T47D (cell line): ENCODE measurements around the gene LRRN2.

Source experiments
- DNase-seq, 2 experiments: peaks; one replicate each; pipeline versions ENCODE4 v3.0.0 to v3.0.0-alpha.2; 2011 to 2012; ENCODE audit warnings: low read depth in 1 of 2, low spot score in 1 of 2
- JUND ChIP-seq: IDR thresholded peaks from 2 replicates; pipeline ENCODE4 v1.6.1; 2012; ENCODE audit warnings: low read depth
- in situ Hi-C: cut with HindIII; loops from 2 replicates; pipeline ENCODE4 v1.10.0; 2016; ENCODE audit warnings: low sequenced_read_pairs, low pct_unique_long_range_greater_than_20kb

The LRRN2 gene

DNA sequence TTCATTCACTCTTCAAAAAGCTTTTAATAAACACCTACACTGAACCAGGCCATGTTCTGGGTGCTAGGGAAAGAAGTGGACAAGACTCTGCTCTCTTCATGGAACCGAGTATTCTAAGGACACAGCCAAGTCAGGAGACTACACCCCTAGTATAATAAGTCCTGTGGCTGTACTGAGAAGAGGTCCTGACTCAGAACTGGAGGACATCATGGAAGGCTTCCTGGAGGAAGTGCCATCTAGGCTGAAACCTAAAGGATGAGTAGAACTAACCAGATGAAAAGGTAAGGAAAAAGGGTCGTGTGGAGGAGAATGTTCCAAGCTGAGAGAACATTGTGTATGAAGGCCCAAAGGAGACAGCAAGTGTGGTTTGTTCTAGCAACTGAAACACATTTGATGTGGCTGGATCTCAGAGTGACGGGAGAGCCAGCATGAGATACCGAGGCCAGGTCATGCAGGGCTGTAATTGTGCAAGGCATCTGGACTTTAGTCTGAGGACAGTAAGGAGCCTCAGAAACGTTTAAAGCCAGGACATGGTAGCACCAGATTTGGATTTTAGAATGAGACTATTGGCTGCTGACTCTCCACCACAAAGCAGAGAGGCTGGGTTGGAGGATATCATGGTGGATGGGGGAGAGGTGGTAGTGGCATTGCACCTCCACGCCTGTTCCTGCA, 82.5 kb downstream of the LRRN2 start:
- no peak for TF ChIP-seq JUND
- in situ Hi-C loops: no loop called here
- DNase-seq: no peak

DNA sequence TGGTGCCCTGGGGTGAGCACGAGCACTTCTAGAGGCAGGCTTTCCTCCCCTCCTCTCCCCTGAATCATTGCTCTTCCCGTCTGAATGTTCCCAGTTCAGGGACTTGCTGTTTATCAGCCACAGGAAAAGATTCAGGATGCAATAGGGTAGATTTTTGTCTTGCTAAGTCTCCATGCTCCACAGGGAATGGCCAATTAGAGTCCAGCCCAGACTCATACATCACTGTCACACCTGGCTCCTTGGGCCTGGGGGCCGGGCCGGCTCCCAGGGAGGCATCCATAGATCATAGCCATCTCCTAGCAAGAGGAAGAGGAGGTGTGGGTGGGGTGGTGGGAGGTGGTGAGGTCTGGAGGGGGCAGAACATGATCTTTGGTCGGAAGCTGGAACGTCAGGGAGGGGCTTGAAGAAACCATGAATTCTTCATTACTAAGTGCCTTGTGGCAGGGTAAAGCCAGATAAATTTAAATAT, 83.4 kb downstream of the LRRN2 start:
- in situ Hi-C loops: no loop called here
- no peak for DNase-seq
- no peak for TF ChIP-seq JUND

DNA sequence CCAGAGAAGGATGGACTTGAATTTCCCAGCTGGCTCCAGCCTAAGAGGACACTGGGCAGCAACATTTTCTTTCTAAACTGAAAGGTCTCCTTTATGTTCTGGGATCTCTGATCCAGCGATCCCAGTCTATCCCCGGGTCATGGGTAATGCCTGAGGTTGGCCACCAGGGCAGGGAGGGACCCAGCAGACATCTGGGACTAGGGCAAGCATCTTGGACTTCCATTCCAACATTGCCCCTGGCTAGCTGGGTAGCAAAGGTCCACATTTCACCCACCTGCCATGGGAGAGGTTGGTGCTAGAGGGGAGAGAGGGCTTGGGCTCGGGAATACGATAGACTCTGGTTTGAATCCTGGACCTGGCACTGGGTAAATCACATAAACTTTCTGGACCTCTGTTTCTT, 84.6 kb downstream of the LRRN2 start:
- no peak for TF ChIP-seq JUND
- in situ Hi-C loops: no loop called here
- no peak for DNase-seq

DNA sequence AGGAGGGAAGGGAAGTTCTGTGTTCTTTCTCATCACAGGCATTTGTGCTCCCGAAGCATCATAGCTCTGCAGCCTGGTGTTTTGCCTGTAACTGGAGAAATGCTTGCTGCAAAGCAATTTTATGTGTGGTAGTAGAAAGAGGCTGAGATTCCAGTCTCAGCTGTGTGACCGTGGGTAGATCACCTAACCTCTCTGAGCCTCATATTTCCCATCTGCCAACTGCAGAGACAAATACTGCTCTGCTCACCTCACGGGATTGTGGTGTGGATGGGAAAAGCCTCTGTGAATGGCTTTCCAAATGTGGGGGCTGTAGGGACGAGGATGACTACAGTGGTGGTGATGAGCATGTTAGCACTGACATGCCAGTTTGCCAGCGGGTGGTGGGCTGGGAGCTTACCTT, 85.3 kb downstream of the LRRN2 start:
- in situ Hi-C loops: no loop called here
- TF ChIP-seq JUND: no peak
- DNase-seq: no peak

DNA sequence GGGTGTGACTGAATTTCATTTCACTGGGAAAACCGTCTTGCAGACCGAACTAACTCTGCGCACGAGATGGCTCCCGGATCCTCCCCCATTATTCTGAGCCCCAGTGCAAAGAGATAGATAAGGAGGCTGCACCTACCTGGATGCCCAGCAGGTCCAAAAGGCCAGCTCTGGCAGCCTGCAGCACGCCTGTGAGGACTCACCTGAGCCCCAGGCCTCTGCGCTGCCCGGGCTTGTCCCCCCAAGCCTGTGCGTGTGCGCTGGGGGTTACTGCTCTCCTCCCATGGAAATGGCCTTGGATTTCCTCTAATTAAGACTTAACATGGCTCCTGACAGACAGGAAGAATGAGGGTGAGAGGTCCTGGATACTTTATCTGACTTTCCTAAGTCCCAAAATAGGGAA, 85.9 kb downstream of the LRRN2 start:
- no peak for DNase-seq
- TF ChIP-seq JUND: no peak
- in situ Hi-C loops: no loop called here

DNA sequence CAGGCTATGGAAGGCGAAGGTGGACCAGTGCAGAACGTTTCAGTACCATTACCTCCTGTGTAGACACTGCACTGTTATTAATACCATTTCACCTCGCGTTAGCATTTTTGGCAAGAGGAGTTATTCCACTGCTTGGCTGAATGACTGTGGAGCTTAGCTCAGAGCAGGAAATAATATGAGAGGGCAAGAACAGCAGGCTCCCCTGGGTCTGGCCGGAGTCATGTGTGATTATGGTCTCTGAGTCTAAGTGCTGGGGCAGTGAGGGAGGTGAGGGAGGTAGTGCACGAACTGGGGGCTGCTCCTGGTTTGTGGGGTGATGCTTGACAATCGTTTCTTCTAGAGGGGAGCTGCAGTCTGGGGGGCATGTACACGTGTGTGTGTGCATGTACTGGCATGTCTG, 86.4 kb downstream of the LRRN2 start:
- in situ Hi-C loops: no loop called here
- TF ChIP-seq JUND: no peak
- DNase-seq: no peak

DNA sequence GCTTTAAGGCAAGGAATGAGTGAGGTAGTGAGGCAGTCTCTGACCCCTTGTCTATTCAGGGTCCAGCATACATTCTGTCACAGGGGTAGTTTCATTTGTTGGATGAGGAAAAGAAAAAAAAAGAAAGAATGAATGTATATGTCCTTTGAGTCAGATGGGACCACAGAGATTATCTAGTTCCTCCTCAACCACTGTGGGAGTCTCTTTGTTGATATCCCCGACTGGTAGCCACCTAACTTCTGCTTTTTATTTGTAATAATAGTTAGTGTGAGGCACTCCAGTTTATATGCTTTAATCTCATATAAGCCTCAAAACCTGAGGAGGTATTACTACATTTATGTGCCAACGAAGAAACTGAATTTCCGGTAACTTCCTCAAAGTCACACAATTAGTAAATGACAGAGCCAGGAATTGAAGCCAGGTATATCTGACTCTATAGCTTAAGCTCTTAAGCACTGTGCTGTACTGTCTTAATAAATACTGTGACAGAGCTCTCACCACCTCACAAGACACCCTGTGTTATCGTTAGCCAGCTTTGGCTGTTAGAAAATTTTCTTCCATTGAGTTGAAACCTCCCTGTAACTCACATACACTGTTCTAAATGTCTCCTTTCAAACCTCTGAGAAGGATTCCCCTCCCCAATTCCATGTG, 87.1 kb downstream of the LRRN2 start:
- no peak for TF ChIP-seq JUND
- DNase-seq: no peak
- in situ Hi-C loops: no loop called here

DNA sequence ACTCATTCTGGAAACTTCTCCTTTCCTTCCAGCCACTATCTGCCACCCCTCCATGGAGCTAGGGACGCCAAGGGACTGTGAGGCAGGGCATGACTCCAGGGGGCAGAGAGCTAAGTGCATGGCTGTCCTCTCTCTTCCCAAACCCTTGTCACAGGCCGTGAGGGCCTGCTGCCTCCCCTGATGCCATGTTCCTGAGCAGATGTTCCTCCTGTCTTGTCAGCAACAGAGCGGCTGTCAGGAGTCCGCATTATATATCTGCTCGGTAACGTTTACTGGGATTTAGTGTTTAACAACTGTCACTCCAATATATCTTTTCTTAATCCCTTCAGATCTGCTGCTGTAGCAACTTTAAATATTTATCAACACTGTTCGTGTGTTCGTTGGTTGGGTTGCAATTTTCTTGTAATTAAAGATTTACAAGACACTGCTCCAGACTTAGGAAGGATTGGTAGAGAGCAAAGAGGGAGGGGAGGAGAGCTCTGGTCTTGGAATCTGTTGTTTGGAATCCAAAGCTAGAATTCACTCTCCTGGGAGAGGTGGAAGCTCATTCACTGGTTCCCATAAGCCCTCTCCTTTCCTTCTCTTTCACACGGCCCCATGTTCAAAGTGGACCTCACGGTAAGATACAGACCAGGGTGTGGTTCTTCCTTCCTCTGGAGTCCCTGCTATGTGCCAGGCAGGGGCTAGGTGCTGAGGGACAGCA, 93.1 kb downstream of the LRRN2 start:
- TF ChIP-seq JUND: no peak
- in situ Hi-C loops: no loop called here
- DNase-seq: no peak

DNA sequence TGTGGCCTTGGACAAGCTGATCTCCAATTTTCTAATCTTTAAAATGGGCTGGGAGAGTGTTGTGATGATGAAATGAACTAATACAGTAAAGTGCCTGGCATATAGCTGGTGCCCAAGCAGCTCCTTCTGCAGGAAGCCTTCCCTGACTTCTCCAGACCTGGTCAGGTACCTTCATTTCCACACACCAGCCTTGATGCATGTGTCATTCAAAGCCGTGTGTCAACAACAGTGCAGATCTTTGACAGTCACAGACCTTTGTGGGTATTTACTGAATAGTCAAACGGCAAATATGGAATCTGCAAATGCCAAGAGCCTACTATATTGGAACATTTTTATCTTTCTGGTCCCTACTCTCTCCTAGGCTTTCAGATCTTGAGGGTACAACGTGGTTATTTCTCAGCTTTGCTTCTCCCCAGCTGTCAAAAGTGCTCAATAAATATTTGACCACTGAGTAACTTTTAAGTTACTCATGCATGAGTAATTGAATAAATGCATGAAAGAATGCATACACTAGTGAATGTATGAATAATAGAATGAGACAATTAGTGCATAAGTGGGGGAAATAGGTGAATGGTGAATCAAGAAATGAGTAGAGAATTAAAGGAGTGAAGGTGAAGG, 94.0 kb downstream of the LRRN2 start:
- DNase-seq: peak in 1 of 2 experiments; percentile 45
- in situ Hi-C loops: no loop called here
- no peak for TF ChIP-seq JUND

DNA sequence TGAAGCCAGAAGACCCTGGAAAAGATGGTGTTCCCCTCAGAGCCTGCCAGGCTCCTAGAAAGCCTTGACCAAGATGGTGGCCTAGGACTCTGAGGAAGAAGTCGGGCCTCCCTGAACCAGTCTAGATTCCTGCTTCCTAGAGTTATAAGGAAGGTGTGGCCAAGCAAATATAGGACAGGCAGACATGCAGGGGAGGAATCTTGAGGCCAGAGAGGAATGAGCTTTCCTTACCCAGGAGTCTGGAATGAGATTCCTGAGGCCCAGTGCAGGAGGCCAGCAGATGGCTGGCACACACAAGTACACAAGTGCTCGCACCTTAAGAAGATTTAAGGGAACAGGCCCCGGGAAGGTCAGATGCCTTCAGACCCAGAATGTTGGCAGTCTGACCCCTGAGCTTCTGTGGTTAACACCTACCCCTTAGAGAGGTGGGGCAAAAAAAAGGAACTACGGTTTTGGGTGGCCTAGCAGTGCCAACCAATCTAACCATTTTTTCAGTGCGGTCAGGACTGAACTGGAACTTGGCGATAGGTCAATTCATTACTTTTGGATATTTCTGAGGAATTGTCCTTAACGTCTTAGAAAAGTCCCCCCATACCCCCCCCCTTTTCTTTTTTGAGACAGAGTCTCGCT, 96.0 kb downstream of the LRRN2 start:
- in situ Hi-C loops: no loop called here
- no peak for TF ChIP-seq JUND
- no peak for DNase-seq

DNA sequence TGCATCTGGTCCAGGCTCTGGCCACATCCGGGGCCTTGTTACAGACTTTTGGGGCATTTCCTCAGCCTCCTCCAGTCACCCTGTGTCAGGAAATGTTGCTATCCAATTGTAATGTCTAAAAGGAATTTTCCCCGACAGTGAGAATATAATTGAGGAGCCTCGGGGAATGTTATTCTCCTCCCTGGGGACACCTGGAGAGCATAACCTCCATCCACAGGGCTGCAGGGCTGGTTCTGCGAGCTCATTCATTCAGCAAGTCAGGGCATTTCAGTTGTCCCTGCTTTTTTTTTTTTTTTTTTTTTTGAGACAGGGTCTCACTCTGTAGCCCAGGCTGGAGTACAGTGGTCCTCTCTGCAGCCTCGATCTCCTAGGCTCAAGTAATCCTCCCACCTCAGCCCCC, 96.7 kb downstream of the LRRN2 start:
- peak in 1 of 2 experiments; percentile 66 for DNase-seq
- in situ Hi-C loops: no loop called here
- TF ChIP-seq JUND: no peak

DNA sequence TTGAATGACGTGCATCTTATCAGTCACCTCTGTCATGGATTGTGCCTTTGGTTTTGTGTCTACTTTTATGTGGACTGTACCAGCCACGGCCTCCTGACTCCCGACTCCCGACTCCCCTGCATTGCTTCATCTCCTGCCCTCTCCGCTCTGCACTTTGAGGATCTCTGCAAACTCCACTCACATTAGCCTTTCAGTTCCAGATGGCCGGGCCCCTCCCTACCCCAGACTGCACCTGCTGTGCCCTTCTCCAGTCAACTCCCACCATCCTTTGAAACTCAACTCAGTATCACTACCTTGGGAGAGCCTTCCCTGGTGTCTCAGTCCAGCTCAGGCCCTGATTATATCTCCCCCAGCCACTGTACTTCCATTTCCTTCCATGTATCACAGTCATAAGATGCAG, 97.9 kb downstream of the LRRN2 start:
- in situ Hi-C loops: no loop called here
- TF ChIP-seq JUND: no peak
- no peak for DNase-seq

DNA sequence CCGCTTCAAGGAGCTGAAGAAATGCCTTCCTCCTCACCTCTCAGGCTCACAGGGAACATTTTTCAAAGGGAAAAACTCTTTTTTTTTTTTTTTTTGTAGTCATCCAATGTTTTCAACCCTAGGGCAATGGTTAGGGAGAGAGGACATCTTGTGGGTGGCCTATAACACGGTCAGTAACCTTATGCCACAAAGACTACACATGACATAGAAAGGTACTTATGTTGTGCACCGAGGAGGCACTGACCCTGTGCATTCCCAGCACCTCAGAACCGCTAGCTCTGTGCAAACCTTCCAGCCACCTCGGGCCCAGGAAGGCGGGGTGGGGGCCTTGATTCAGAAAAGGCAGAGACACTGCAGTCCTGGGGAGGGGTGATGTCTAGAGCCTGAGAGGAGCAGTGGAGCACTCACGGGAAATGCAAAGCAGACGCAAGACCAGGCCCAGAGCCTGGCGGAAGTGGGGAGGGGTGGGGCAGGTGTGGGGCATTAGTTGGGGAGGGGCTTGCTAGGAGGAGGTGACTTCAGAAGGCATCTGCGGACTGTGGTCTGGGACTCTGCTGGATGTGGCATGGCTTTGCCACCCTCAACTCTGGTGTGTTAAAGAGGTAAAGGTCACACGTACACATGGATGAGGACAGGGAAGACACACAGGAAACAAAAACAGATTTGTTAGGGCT, 100.7 kb downstream of the LRRN2 start:
- DNase-seq: no peak
- in situ Hi-C loops: no loop called here
- TF ChIP-seq JUND: no peak
